HEK293T (cell line): ENCODE results near the gene C17orf78.

ENCODE experiments used
- CTCF ChIA-PET: fragments of 350-600 bp; formaldehyde crosslinking; extraction: SDS; loops from one replicate; lab custom pipeline; 2021; ENCODE audit warnings: antibody characterized with exemption, inconsistent platforms; lab: Yijun Ruan, JAX
- POLR2A ChIA-PET: fragments of 350-600 bp; formaldehyde crosslinking; extraction: SDS; loops from one replicate; lab custom pipeline; 2020; ENCODE audit warnings: antibody characterized with exemption, inconsistent platforms; lab: Yijun Ruan, JAX
- DNase-seq: peaks from one replicate; pipeline ENCODE4 v3.0.0; 2012; ENCODE audit warnings: mixed read lengths; ENCODE audit errors: extremely low spot score
- ARNT ChIP-seq: fragments of 450-650 bp; IDR thresholded peaks from 2 replicates; pipeline ENCODE4 v1.6.1; 2017; ENCODE audit warnings: mild to moderate bottlenecking
- BHLHE40 ChIP-seq: fragments of 450-650 bp; IDR thresholded peaks from 2 replicates; pipeline ENCODE4 v1.6.1; 2016; ENCODE audit warnings: mild to moderate bottlenecking, moderate library complexity, borderline replicate concordance
- CTBP1 ChIP-seq: fragments of 450-650 bp; IDR thresholded peaks from 2 replicates; pipeline ENCODE4 v1.6.1; 2016; ENCODE audit warnings: borderline replicate concordance
- ELF4 ChIP-seq: fragments of 450-650 bp; IDR thresholded peaks from 2 replicates; pipeline ENCODE4 v1.6.1; 2017; ENCODE audit warnings: antibody characterized with exemption
- FOXA1 ChIP-seq: fragments of 450-650 bp; IDR thresholded peaks from 2 replicates; pipeline ENCODE4 v1.6.1; 2016; ENCODE audit warnings: mild to moderate bottlenecking
- FOXK2 ChIP-seq: fragments of 450-650 bp; IDR thresholded peaks from 2 replicates; pipeline ENCODE4 v1.6.1; 2016; ENCODE audit warnings: mild to moderate bottlenecking
- FOXM1 ChIP-seq: fragments of 450-650 bp; IDR thresholded peaks from 2 replicates; pipeline ENCODE4 v1.6.1; 2017; ENCODE audit warnings: mild to moderate bottlenecking, borderline replicate concordance
- HDGF ChIP-seq: fragments of 450-650 bp; IDR thresholded peaks from 2 replicates; pipeline ENCODE4 v1.6.1; 2017; ENCODE audit warnings: antibody characterized with exemption, borderline replicate concordance
- L3MBTL2 ChIP-seq: fragments of 450-650 bp; conservative IDR thresholded peaks from 2 replicates; pipeline ENCODE4 v1.6.1; 2016; ENCODE audit warnings: mild to moderate bottlenecking
- LEF1 ChIP-seq: fragments of 450-650 bp; IDR thresholded peaks from 2 replicates; pipeline ENCODE4 v1.6.1; 2017; ENCODE audit warnings: mild to moderate bottlenecking, borderline replicate concordance
- NFRKB ChIP-seq: fragments of 450-650 bp; IDR thresholded peaks from 2 replicates; pipeline ENCODE4 v1.6.1; 2016; ENCODE audit warnings: mild to moderate bottlenecking, moderate library complexity
- SP1 ChIP-seq: fragments of 450-650 bp; IDR thresholded peaks from 2 replicates; pipeline ENCODE4 v1.6.1; 2017
- SUZ12 ChIP-seq: fragments of 450-650 bp; IDR thresholded peaks from 2 replicates; pipeline ENCODE4 v1.6.1; 2016; ENCODE audit warnings: mild to moderate bottlenecking
- TARDBP ChIP-seq: fragments of 450-650 bp; IDR thresholded peaks from 2 replicates; pipeline ENCODE4 v1.6.1; 2016
- ZNF384 ChIP-seq: fragments of 450-650 bp; IDR thresholded peaks from 2 replicates; pipeline ENCODE4 v1.6.1; 2016
- TF ChIP-seq, protein P1 (sequence below): fragments of 450-650 bp; IDR thresholded peaks from 2 replicates; pipeline ENCODE4 v1.6.1; 2016

C17orf78 gene

DNA sequence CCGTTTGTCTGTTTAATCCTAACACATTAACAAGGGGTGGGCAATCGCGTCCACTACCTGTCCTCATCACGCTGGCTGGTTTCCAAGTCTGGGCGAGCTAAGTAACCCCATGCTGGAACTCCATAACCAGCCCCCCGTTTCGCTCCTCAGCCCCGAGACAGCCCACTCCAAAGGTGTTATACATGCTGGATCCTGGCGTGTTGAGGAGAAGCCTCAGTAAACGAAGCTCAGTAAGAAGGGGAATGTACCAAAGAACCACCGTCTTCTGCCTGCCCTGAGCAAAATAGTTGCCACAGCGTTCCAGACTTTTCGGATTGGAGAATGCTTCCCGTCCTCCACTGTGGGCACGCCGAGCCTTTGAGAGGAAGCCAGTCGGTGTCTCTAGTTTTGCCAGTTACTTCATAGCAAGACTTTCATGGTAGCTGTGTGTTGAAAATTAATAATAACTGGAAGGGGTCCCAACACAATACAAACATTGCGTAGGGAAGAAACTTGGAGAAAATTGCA is 16.1 kb upstream of the C17orf78 start:
- TF ChIP-seq TARDBP: no peak
- TF ChIP-seq SP1: no peak
- no peak for TF ChIP-seq SUZ12
- TF ChIP-seq L3MBTL2: peak; percentile 71
- DNase-seq: peak; percentile 6
- ChIA-PET POLR2A (interaction anchor here (0.7 to 2.4 kb wide), 9 partner anchors 8 to 74 kb away, joined by 3 to 8 read pairs (median 4); no protein-coding TSS in a partner anchor), CTCF (interaction anchor here (0.6 to 2.4 kb wide), 2 partner anchors 14 to 90 kb away, joined by 3 to 15 read pairs; no protein-coding TSS in a partner anchor)

DNA sequence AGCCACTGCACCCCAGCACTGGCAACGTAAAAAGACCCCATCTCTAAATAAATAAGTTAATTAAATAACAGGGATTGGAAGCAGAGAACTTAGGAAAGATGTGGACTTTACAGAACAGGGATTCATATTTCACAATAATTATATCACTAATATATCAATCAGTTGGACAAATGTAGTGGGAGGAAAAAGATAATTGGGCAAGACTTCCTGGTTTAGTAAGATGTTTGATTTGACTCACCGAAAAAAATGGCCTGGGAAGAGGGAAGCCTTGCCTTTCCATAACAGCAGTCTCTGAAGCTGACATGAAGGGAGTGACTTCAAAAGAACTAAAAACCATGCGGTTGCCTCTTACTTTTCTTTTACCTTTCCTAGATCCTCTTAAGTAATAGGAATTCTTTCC is 15.2 kb upstream of the C17orf78 start:
- no peak for DNase-seq
- TF ChIP-seq FOXK2 (no peak), TARDBP (no peak), HDGF (no peak)
- POLR2A ChIA-PET: interaction anchor here (1.0 to 1.9 kb wide), 2 partner anchors 13 to 94 kb away, joined by 3 to 5 read pairs; no protein-coding TSS in a partner anchor
- CTCF ChIA-PET: interaction anchor here (0.5 to 0.8 kb wide), 2 partner anchors 9 to 732 kb away, joined by 3 read pairs; no protein-coding TSS in a partner anchor

DNA sequence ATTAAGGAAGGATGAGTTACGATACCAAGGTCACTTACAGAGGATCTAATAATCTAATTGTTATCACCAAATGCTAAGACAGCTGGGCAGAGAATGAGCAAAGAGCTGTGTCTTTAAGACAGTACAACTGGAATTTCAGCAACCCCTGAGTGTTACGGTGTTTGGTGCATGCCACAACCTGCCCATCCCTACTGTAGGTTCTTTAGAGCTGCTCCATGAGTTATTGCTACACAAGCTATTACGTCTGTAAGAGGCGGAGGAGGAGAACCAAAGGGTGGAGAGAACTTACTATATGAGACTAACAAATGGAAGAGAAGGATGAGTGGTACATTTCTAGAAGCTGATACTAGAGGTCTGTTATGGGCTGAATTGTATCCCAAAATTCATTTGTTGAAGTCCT is 14.2 kb upstream of the C17orf78 start:
- no peak for TF ChIP-seq HDGF
- TF ChIP-seq L3MBTL2: no peak
- TF ChIP-seq, protein P1, sequence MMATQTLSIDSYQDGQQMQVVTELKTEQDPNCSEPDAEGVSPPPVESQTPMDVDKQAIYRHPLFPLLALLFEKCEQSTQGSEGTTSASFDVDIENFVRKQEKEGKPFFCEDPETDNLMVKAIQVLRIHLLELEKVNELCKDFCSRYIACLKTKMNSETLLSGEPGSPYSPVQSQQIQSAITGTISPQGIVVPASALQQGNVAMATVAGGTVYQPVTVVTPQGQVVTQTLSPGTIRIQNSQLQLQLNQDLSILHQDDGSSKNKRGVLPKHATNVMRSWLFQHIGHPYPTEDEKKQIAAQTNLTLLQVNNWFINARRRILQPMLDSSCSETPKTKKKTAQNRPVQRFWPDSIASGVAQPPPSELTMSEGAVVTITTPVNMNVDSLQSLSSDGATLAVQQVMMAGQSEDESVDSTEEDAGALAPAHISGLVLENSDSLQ: peak; percentile 43; the same call in 1 of the 2 replicates
- no peak for TF ChIP-seq LEF1
- no peak for DNase-seq
- ChIA-PET POLR2A (interaction anchor here (1.0 to 1.9 kb wide), 3 partner anchors 12 to 95 kb away, joined by 3 to 5 read pairs (median 3); no protein-coding TSS in a partner anchor), CTCF (interaction anchor here (1.6 kb wide), 1 partner anchor 12 kb away, joined by 12 read pairs; no protein-coding TSS in a partner anchor)

DNA sequence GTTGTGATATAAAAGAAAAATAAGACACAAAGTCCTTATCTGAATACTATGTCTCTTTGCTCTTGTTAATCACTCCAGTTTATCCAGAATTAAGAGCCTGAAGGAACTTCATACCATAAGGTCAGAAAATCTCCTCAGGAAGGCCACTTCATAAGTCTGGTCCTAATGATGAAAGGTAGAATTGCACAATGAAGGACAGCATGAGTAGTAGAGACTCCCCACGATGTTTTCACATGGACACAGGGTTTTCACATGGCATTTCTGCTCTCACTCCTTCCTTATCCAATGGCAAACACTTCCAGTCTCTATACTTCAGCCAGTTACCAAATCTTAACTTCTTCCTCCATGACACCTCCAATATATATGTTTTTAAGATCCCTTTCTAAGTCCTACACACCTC is 10.2 kb upstream of the C17orf78 start:
- ChIA-PET POLR2A (no interaction called here), CTCF (no interaction called here)
- TF ChIP-seq ELF4 (no peak), ARNT (no peak)
- no peak for DNase-seq

DNA sequence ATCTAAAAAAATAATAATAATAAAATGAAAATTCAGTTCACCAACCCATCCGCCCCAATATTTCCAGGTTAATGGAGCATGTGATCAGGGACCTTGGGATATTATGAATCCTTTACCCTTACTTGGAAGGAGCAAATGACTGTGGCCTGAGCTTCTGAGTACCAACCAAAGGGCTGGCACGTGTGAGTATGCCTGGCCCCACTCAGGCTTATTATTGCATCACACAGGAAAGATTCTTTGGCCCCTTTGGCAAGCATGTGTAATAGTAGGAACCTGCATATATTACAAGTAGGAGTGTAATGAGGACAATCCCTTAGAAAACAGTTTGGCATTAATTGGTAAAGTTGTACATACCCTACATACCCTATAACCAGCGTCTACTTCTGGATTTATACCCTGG is 7.2 kb upstream of the C17orf78 start:
- ChIA-PET CTCF (no interaction called here), POLR2A (no interaction called here)
- TF ChIP-seq SP1 (no peak), L3MBTL2 (no peak), LEF1 (no peak), HDGF (no peak), ARNT (no peak), ELF4 (no peak), NFRKB (no peak), FOXK2 (no peak), FOXA1 (no peak), SUZ12 (no peak), ZNF384 (no peak), FOXM1 (no peak)
- no peak for DNase-seq

DNA sequence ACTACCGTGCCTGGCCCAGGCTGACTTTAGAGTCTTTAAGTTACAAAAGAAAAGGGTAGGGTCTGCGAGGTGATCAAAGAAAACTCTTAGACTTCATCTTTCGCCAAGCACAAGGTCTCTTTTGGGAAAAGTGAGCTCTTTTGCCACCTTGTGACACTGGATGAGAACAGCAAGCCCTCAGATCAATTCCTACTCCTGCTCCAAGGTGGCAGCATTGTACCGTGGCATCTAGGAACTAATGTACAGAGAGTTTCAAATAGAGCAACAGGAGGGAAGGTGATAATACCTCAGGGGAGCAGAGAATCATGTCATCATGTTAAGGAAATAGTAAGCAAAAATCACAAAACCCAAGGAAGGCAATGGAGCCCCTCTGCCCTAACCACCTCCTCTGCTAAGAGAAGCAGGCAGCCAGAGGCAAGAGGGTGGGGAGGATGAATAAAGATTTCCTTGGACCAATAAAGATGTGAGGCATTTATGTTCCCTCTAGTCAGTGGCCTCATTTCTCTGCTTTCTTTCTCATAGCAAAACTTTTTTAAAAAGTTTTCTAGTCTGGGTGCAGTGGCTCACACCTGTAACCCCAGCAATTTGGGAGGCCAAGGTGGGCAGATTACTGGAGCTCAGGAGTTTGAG is 2.1 kb upstream of the C17orf78 start:
- peak; percentile 67 for DNase-seq
- TF ChIP-seq BHLHE40 (no peak), ELF4 (no peak), SUZ12 (no peak), LEF1 (no peak), ZNF384 (0 out of 2 replicates have a peak, but pooled peaks have one; percentile 24)
- ChIA-PET POLR2A (interaction anchor here (0.7 to 1.9 kb wide), 4 partner anchors 12 to 34 kb away, joined by 4 to 7 read pairs (median 6); partner anchors contain the start of genes ACACA and TADA2A), CTCF (interaction anchor here (0.5 to 2.8 kb wide), 27 partner anchors 9 to 953 kb away, joined by 3 to 34 read pairs (median 4); no protein-coding TSS in a partner anchor)

DNA sequence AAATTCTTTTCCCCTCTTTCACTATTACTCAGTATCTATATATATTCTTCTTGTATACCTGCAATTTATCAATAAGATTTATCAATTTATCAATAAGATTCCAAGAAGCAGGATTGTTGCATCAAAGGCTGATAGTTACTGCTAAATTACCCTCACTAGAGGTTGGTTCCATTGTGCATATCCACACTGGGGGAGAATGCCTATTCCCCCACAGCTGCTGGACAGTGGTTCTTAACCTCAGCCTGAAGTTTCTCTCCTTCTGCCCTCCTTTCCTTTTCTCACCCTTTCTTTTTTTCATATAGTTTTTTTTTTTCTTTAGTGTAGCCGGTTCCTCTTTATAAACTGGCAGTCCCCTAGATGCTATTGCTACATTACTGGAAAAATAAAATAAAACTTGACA is 6.3 kb downstream of the C17orf78 start:
- DNase-seq: no peak
- ChIA-PET POLR2A (interaction anchor here (1.7 kb wide), 1 partner anchor 25 kb away, joined by 5 read pairs; the partner anchor contains the start of genes ACACA and TADA2A), CTCF (no interaction called here)
- TF ChIP-seq CTBP1 (no peak), SUZ12 (no peak), FOXK2 (no peak), LEF1 (no peak), SP1 (no peak), ARNT (no peak), TARDBP (no peak)

DNA sequence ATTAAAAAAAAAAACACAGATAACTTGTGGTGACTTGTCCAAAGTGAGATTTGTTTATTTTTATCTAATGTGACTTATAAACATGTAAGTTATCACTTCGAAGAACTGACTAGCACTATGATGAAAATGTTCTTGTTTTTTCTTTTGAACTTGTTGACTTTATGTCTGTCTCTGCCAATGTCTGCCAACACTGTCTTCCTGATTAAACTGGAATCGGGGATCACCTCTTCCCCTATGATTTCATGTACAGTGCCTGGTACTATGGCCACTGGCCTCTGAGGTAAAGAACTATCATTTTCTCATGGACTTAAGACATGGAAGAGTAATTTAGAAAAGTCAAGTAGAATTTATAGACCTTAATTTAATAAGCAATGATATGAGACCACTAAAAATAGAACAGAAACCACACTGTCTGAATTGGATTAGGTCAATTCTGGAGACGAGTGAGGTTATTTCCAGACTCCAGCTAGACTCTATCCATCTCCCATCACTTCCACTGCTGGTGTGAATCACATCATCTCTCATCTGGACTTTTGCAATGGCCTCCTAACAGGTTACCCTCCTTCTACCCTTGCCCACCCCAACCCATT is 8.9 kb downstream of the C17orf78 start:
- TF ChIP-seq CTBP1 (no peak), ELF4 (no peak), SUZ12 (no peak), NFRKB (no peak), L3MBTL2 (no peak), SP1 (no peak), BHLHE40 (no peak), LEF1 (no peak), FOXK2 (no peak), ARNT (no peak)
- TF ChIP-seq, protein P1: no peak
- no peak for DNase-seq
- ChIA-PET POLR2A (interaction anchor here (1.0 kb wide), 1 partner anchor 11 kb away, joined by 4 read pairs; no protein-coding TSS in a partner anchor), CTCF (interaction anchor here (2.7 kb wide), 1 partner anchor 11 kb away, joined by 17 read pairs; no protein-coding TSS in a partner anchor)
